Left ventricle myocardium superior (tissue), 1 donor: ENCODE data around the gene NGEF. TPM values are rescaled to one million over a fixed set of nuclear protein-coding genes. Genes with fewer than 3 reads are reported as not detected.

Source experiments
- ATAC-seq: fragments of 200-7000 bp; cut with Tn5 transposase; one replicate; pipeline ENCODE4 v1.9.1; 2020; ENCODE audit warnings: mild to moderate bottlenecking, moderate library complexity
- DNase-seq: peaks from one replicate; pipeline ENCODE4 v3.0.0-alpha.2; 2020
- intact Hi-C: fragments of 100-400 bp; cut with micrococcal nuclease; formaldehyde crosslinking; loops from one replicate; pipeline ENCODE4 v1.11.0; 2022
- total RNA-seq: library from RNA; stranded (reverse); fragmentation: NEBNext Ultra II Directional; extraction: Animal tissue kit (Norgen Biotek cat#: 25700); gene quantifications from one replicate; pipeline ENCODE4 v1.2.1, GENCODE V29; 2021
- donor health status: DM: no; HTN: yes; CAD: no; lungs with severe emphysema.

The NGEF gene
- total RNA-seq, 1 donor from 2014 or later: not detected

DNA sequence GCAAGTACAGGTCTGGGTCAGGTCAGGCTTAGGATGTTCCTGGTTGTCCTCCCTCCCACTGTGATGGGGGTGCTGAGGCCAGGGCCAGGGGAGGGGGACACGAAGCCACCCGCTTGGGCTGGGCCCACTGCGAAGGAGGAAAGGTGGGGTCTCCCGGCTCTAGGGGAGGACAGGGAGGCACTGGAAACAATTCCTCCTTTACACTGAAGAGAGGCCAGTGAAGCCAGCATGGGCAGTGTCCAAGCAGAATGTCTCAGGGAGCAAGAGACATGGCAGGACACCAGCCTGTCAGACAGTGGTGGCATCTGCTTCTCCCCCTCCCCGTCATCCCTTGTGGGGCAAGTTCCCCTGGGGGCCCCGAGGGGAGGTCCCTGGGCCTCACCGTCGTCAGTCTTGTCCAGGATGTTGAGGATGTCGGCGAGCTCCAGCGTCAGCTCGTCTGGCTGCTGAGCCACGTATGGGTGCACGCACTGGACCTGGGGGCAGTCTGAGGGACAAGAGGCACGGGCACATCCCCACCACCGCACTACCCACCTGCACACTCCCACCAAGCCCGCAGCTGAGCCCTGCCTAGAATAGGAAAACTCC, 132.2 kb downstream of the NGEF start:
- no peak for DNase-seq
- intact Hi-C loops: no loop called here
- ATAC-seq: no peak

DNA sequence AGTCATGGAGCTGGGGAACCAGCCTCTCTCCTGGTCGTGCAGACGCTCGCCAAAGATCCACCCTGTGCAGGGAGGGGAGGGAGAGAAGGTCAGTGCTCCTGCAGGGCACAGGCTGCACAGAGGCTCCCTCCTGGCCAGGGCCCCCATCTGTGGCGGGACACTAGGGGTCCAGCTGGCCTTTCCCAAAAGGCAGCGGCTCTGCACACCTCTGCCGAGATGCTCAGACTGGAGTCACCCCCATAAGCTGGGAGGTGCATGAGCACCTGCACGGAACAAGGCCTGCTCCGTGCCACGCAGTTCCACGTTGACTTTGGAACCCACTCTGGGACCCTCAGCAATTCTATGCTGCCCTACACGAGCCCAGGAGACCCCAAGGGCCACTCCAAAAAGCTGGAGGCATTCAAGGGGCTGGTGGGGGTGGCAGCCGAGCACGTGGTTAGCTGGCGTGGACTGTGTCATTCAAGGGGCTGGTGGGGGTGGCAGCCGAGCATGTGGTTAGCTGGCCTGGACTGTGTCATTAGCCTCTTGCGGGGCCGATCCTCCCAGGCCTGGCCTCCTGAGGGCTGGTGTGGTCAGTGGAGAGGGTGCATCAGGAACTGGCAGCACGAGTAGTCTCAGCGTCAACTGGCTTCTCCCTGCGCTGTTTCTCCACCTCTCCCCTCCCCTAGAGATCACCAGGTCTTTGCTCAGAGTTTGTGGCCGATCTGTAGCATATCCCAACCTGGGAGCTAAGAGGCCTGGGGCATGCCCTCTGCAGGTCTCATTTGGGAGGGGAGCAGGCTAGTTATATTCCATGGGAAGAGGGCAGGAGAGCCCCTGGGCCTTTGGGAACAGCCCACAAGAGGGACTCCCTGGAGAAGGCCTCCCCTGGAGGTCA, 133.2 kb downstream of the NGEF start:
- intact Hi-C loops: no loop called here
- DNase-seq (no peak), ATAC-seq (no peak)

DNA sequence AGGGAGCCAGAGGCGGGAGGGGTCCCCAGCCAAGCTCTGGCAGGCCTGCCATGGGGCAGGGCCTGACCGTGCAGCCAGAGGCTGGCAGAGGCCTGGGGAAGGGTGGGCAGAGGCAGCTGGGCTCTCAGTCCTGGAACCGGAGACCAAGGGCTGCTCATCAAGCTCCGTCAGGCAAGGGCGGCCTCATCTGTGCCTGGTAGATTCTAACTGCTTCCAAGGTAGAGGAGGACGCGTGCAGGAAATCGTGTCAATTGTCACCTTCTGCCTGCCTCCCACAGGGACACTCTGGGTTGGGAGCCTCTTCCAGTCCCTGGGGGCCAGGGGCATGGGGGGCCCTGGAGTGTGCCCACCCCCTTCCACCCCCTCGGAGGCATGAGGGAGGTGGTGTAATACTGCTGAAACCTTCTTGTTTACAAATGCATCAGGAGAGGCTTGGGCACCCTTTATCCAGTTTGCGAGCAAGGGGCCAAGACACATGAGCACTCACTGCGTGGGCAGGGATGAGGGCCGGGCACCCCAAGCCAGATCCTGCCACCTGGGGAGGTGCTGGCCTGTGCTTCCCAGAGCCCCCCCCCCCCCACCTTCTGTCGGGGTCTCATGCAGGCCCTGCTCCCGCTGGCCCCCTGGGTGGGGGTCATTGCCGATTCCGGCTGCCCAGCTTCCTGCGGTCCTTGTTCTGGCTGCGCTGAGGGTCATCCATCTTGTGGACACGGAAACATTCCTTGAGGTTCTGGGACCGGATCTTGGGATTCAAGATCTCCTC, 134.0 kb downstream of the NGEF start:
- DNase-seq (no peak), ATAC-seq (no peak)
- intact Hi-C loops: no loop called here

DNA sequence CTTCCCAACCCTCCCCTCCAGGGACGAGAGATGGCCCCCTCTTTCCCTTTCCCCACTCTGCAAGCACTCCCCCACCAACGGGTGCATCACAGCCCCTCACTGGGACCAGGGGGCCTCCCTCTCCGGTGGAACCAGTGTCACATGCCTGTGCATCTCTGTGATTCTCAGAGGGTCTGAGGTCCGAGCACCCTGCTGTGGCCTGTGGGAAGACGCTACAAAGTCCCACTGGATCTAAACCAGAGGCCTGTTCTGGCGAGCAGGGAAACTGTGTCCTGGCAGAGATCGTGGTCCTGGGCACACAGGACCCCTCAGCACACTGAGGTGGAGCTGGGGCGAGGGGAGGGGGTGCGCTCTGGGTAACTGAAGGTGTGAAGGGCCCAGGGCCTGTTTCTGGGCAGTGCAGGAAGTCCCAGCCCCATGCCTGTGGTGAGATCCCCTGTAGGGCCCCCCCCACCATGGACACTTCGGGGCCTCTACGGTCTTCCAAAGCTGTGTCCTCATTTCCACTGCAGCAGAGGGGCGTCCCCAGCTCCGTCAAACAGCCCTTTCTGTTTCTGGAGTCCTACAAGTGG, 135.0 kb downstream of the NGEF start:
- intact Hi-C loops: no loop called here
- no peak for ATAC-seq
- DNase-seq: no peak

DNA sequence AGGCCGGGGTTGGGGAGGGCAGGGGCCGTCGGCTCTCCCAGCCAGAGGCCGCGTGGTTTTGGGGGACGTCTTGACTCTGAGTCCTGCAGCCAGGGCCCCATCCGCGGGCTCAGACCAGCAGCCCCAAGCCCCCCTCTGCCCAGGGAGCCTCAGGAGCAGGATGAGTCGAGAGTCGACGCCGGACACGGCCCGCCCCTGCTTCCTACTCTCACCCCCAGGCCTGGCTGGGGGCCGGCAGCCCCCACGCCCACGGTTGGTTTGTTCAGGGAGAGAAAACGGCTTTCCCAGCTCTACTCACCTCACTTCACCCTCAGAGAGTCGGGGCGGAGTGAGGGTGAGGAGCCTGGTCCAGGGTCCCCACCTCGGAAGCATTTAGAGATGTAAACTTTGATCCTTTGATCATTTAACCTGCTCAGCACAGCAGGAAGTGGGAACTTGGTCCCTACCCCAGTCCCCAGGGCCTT, 136.0 kb downstream of the NGEF start:
- DNase-seq: no peak
- no peak for ATAC-seq

DNA sequence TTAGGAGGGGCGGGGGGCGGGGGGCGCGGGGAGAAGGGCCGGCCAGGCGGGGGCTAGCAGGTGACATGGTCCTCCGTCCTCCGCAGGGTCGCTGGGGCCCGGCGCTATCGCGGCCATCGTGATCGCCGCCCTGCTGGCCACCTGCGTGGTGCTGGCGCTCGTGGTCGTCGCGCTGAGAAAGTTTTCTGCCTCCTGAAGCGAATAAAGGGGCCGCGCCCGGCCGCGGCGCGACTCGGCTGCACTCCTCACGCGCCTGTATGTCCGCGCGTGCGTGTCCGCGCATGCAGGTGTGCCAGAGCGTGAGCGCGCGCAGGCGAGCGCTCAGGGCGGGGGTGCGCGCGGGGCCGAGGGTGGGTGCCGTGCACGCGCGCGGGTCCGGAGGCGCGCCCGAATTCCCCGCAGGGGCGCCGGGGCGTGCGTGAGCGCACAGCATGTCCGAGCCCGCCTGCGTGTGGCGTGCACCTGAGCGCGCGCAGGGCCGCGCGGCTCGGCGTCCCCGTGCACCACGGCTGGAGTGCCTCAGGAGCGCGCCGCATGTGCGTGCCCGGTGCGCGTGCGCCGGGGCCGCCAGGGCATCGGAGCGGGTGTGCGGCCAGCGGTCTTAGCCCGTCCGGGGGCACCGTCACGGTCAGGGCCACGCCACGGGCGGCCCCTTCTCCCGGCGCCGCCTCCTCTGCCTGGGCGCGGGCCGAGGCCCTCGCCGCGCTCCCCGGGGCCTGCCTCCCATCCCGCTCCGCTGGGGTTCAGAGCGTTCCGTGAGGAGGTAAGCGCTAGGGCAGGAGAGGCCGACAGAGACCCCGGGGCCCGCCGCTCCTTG, 136.7 kb downstream of the NGEF start:
- peak; percentile 38 for ATAC-seq
- intact Hi-C loops: no loop called here
- DNase-seq: no peak

More for the DNA sequence above, 136.0 kb downstream of the NGEF start:
- intact Hi-C loops: no loop called here

DNA sequence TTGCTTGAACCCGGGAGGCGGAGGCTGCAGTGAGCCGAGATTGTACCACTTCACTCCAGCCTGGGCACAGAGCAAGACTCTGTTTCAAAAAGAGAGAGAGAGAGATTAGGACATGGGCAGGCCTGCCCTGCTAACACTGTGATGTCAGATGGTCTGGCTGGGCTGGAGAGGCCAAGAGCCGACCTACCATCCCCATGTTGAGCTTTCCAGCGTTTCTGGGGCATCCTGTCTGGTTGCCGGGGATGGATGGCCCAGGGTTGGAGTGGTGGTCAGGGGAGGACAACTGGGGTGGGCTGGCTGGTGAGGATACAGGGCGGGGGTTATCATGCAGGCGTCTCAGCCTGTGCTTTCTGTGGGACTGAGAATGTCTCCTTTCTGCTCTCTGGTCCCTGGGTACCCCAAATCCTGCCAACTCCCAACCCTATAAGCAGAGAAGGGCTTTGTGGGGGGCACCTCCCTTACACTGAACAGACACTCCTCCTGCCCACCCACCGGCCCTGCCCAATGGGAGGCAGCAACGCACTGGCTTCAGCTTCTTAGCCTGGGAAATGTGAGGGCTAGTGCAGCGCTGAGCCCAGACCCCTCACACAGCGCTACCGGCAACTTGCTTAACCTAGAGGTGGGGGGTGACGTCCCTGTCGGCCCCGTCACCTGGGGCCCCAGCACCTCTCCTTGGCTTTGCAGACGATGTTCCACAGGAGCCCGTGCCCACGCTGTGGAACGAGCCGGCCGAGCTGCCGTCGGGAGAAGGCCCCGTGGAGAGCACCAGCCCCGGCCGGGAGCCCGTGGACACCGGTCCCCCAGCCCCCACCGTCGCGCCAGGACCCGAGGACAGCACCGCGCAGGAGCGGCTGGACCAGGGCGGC, 137.6 kb downstream of the NGEF start:
- DNase-seq (no peak), ATAC-seq (no peak)
- intact Hi-C loops: no loop called here

DNA sequence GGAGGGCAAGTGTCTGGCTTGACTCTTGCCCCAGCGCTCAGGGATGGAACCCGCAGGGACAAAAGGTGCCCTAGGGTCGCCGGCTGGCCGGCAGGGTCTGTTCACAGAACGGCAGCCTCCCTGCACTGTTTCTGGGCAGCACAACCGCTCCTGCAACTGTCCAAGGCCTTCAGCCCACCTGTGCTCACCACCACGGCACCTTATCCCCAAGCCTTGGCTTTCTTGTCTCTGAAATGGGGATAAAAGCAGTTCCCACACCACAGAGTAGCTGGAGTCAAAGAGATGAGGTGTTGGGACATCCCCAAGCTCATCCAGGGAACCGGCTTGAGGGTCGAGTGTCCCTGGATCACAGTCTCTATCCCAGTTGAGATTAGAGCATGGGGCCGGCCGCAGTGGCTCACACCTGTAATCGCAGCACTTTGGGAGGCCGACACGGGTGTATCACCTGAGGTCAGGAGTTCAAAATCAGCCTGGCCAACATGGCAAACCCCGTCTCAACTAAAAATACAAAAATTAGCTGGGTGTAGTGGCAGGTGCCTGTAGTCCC, 138.3 kb downstream of the NGEF start:
- DNase-seq: no peak
- intact Hi-C loops: no loop called here
- ATAC-seq: no peak

DNA sequence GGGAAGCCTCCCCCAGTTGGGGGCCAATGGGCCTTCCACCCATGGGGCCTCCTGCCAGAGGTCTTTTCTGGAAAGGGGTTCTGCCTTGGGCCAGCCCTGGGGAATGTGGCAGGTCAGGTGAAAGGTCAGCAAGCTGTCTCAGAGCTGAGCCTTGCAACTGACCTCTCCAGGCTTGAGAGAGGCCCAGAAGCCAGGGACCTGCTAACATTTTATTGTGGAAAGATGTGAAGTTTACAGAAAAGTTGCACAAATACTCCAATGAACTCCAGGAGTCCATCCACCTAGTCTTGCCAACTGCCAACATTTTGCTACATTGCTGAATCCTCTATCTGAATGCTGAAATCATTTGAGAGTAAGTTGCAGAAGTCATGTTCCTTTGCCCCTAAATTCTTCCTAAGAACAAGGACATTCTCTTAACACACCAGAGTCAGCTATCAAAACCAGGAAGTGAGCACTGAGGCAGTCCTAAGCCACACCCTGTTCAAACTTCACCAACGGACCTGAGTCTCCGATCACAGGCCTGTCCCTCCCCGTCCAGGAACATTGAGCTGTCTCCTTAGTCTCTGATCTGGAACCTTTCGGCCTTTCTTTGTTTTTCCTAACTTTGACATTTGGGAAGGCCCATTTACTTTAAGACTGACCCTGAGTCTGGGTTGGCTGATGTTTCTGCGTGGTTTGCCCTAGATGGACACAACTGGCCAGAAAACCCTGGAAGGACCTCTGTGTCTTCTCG, 139.0 kb downstream of the NGEF start:
- intact Hi-C loops: no loop called here
- ATAC-seq: no peak

DNA sequence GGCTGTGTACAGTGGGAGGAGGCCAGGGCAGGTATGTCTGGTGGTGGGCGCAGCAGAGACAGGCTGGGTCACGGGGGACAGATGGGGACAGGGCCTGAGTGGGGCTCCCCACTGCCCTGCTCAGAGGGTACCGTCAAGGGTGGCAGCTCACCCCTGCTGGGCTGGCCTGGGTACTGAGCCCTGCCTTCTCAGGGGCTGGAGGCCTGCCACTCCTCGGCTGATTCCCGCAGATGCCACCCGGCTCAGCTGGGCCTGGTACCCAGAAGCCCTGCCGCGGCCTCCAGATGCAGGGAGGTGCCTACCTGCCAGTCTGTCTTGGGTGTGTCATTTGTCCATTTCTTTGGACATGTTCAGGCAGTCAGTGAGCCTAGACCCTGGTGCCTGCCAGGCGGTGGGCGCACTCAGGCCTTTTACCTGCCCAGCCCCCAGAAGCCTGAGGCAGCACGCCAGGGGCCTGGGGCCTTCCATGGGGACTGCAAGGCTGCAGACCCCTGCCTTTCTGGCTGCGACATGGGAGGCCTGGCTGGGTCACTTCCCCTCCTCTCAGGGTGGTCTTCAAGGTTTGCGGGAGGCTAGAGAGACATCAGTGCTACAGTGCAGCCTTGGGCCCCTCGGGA, 139.7 kb downstream of the NGEF start:
- no peak for ATAC-seq
- intact Hi-C loops: no loop called here
- DNase-seq: no peak

More for the DNA sequence above, 139.0 kb downstream of the NGEF start:
- no peak for DNase-seq

DNA sequence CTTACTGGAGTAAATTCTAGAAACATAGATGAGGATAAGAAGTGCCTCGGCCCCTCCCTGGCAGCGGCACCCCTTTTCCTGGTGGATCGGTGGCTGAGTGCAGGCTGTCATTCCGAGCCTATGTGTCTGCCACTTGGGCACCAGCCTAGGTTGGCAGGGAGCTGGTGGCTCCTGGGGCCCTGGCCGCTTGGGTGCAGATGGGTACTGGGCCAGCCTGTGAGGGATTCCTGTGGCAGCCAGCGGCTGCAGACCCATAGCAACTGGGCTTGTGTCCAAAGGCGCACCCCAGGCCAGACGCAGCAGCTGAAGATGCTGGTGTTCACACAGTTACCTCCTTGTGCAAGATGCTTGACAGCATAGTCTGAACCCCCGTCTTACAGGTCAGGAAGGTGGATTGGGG, 140.2 kb downstream of the NGEF start:
- intact Hi-C loops: no loop called here

DNA sequence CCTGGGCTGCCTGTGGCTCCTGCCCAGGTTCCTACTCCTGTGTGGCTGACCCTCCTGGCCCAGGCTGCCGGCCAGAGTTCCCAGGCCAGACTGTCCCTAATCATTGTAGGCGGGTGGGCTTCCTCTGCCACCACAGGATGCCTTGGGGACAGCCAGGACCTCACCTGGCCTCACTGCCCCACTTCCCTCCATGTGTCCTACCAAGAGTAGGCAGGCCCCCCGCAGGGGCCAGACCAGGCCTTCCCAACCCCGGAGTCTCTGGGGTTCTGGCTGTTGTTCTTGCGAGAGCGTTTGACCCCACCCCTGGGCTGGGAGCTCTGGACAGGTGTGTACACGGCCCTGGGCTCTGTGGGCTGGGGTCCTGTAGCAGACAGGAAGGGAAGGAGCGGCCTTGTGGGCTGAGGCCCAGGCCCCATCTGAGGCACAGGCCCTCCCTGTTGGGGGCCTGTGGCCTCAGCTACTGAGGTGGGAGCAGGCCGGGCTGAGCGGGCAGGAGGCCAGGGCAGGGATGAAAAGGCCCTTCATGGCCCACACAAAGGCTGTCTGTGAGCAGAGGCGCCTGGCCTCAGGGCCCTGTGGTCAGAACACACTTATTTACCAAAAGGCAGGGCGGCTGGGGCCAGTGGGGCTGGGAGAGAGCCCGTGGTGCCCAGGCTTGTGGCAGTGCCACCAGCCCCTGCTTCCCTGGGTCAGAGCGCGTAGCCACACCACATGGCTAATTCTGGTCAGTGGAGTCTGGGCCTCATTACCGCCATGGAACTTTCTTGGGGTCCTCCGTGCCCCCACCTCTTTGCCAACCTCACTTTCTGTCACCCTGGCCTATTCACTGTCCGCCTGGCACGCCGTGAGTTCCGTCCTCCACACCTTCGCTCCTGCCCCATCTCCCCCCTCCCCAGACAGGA, 141.0 kb downstream of the NGEF start:
- intact Hi-C loops: no loop called here
- ATAC-seq: no peak

More for the DNA sequence above, 140.2 kb downstream of the NGEF start:
- no peak for DNase-seq
- no peak for ATAC-seq

DNA sequence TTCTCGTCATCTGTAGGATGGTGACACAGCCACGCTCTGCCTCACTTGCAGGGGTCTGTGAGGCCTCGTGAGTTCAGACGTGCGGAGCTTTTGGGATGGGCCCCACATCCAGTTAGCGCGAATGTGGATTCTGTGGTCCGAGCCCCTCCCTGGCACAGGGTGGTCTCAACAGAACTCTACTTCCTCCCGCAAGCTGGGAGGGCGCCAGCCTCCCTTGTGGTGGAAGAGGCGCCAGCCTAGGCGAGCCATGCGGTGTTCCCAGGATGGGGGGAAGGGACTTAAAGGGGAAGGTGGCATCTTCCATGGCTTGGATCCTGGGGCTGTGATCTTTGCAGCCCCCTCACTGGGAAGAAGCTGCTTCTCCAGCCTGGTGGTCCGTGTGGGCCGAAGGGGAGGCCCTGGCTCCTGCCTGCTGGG, 141.6 kb downstream of the NGEF start:
- intact Hi-C loops: no loop called here
- ATAC-seq (no peak), DNase-seq (no peak)

More for the DNA sequence above, 141.0 kb downstream of the NGEF start:
- no peak for DNase-seq

DNA sequence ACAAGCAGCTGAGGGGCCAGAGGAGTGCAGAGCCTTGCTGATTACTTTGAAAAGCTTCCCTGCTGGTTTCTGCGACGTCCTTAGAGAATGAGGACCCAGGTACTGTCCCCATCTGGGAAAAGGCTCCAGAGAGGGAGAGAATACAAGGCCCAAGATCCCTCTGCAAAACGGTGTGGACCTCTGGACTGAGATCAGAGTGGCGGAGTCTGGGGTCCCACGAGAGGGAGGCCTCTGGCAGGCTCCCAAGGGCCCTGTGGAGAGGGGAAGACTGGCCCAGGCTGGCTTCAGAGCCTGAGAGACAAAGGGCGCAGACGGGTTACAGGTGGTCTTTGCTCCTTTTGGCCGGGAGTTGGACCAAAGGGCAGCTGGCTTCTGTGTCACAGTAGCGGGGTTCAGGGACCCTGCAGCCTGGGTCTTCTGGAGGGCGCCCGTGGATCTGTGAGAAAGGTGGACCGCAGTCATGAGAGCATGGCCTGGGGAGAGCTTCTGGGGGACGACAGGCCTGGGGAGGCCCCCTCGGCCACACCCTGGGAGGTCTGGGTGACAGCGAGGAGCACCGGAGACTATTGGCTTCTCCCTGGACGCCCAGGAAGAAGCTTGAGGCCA, 142.2 kb downstream of the NGEF start:
- ATAC-seq (no peak), DNase-seq (no peak)
- intact Hi-C loops: no loop called here
